ENCODE data around the gene MAGED2. TPM values are rescaled to one million over a fixed set of nuclear protein-coding genes. Genes with fewer than 3 reads are reported as not detected.

The MAGED2 gene
- total RNA-seq = 460 and 481 TPM in 2 replicates

GRCh38 chrX:54807524-54808108 lies at the start of gene MAGED2:
TSS of gene MAGED2 (plus strand) at chrX:54807745. CDS start at chrX:54809332, 1,587 bp downstream.

GRCh38 chrX:54798137-54798536 lies 9.4 kb upstream of the MAGED2 start, which contains the start of gene ITIH6:
TSS of gene ITIH6 (minus strand) at chrX:54798255. CDS start at chrX:54798210, 45 bp downstream.

Small RNA genes lying within 50 kb of the gene (small RNA-seq; reads per million reads assigned to genes)
- gene AL049732.1 = not detected
- gene SNORA11 = 65.6 reads per million, percentile 98 among the genes with 10 or more reads in this experiment

Other genes with a start within 250 kb of the MAGED2 start
- not detected in 2 replicates for gene ITIH6, start 9.5 kb upstream of the MAGED2 start, total RNA-seq
- 37.3 and 39.3 TPM in 2 replicates for gene TRO, start 113.1 kb downstream of the MAGED2 start, total RNA-seq
- 0.22 and 0.39 TPM in 2 replicates for gene PFKFB1, start 186.4 kb downstream of the MAGED2 start, total RNA-seq
- 11.8 and 17.5 TPM in 2 replicates for gene APEX2, start 192.6 kb downstream of the MAGED2 start, total RNA-seq
- not detected in 2 replicates for gene ALAS2, start 223.2 kb downstream of the MAGED2 start, total RNA-seq

Data from placental epithelial cell (primary cell).